OCI-LY1 (cell line): ENCODE results near the gene TSTD1.

Experiments
- H2AFZ ChIP-seq: fragments of 200-600 bp; sonication (generic), shearing (Covaris generic); 2 replicates; pipeline ENCODE4 v1.6.0; 2014; ENCODE audit warnings: antibody characterized with exemption, mild to moderate bottlenecking, low read length
- H3F3A ChIP-seq: fragments of 200-600 bp; sonication (generic), shearing (Covaris generic); 2 replicates; pipeline ENCODE4 v1.6.0; 2014; ENCODE audit warnings: mild to moderate bottlenecking, antibody characterized with exemption, low read length, moderate library complexity; ENCODE audit not compliant: insufficient read depth
- H3K27ac ChIP-seq: fragments of 200-600 bp; sonication (generic); 2 replicates; pipeline ENCODE4 v1.5.1; 2014; ENCODE audit warnings: low read length, mixed run types, mild to moderate bottlenecking, low read depth; ENCODE audit not compliant: poor library complexity, severe bottlenecking
- H3K27me3 ChIP-seq: fragments of 200-600 bp; sonication (generic); 2 replicates; pipeline ENCODE4 v1.6.0; 2014; ENCODE audit warnings: antibody characterized with exemption, mild to moderate bottlenecking, low read length, moderate library complexity; ENCODE audit not compliant: insufficient read depth
- H3K36me3 ChIP-seq: fragments of 200-600 bp; sonication (generic); 2 replicates; pipeline ENCODE4 v1.6.1; 2014; ENCODE audit warnings: mild to moderate bottlenecking, antibody characterized with exemption, low read length, moderate library complexity, mixed read lengths; ENCODE audit not compliant: insufficient read depth
- H3K4me1 ChIP-seq: fragments of 200-600 bp; sonication (generic); 2 replicates; pipeline ENCODE4 v1.5.1; 2014; ENCODE audit warnings: mild to moderate bottlenecking, low read length, moderate library complexity; ENCODE audit not compliant: insufficient read depth, severe bottlenecking
- H3K4me2 ChIP-seq: fragments of 200-600 bp; sonication (generic), shearing (Covaris generic); 2 replicates; pipeline ENCODE4 v1.6.1; 2014; ENCODE audit warnings: low read length
- H3K4me3 ChIP-seq: fragments of 200-600 bp; sonication (generic); 2 replicates; pipeline ENCODE4 v1.5.1; 2014; ENCODE audit warnings: low read length, low read depth, mild to moderate bottlenecking, mixed read lengths; ENCODE audit not compliant: poor library complexity, severe bottlenecking
- H3K79me2 ChIP-seq: fragments of 200-600 bp; shearing (Covaris generic); 2 replicates; pipeline ENCODE4 v1.6.1; 2016; ENCODE audit warnings: mixed run types, low read length, mixed read lengths; ENCODE audit not compliant: insufficient read depth
- H3K9ac ChIP-seq: fragments of 200-600 bp; sonication (generic), shearing (Covaris generic); 2 replicates; pipeline ENCODE4 v1.6.1; 2014; ENCODE audit warnings: mild to moderate bottlenecking, low read length, mixed read lengths
- H3K9me2 ChIP-seq: fragments of 200-600 bp; sonication (generic), shearing (Covaris generic); 2 replicates; pipeline ENCODE4 v1.6.1; 2014; ENCODE audit warnings: low read depth, mild to moderate bottlenecking, low read length, mixed read lengths
- H3K9me3 ChIP-seq: fragments of 200-600 bp; shearing (Covaris generic); 2 replicates; pipeline ENCODE4 v1.6.1; 2014; ENCODE audit warnings: low read length, mixed read lengths
- H4K20me1 ChIP-seq: fragments of 200-600 bp; sonication (generic), shearing (Covaris generic); 2 replicates; pipeline ENCODE4 v1.6.0; 2016; ENCODE audit warnings: mild to moderate bottlenecking, low read length; ENCODE audit not compliant: insufficient read depth
- CTCF ChIP-seq: fragments of 200-600 bp; sonication (generic), shearing (Covaris generic); IDR thresholded peaks from 2 replicates; pipeline ENCODE4 v1.5.1; 2017; ENCODE audit warnings: mild to moderate bottlenecking, antibody characterized with exemption, low read length, moderate library complexity, mixed read lengths
- EZH2 ChIP-seq: fragments of 200-600 bp; sonication (generic), shearing (Covaris generic); IDR thresholded peaks from 2 replicates; pipeline ENCODE4 v1.8.0; 2017; ENCODE audit warnings: borderline replicate concordance, mixed run types, mild to moderate bottlenecking, antibody characterized with exemption, low read length, moderate library complexity, mixed read lengths

TSTD1 gene

GRCh38 chr1:161084597-161084988 lies 45.8 kb upstream of the TSTD1 start:
- Histone ChIP-seq H3K4me2 (no peak overlapping the region), H3K4me3 (no peak overlapping the region), H3K79me2 (no peaks in the 10 kb centered on the region), H3K9me3 (no peaks in the 10 kb centered on the region), H3K36me3 (no peaks in the 10 kb centered on the region), H3K9ac (no peak overlapping the region), H3K27ac (no peak overlapping the region), H3K9me2 (no peaks in the 10 kb centered on the region), H3K4me1 (no peaks in the 10 kb centered on the region), H3F3A (no peaks in the 10 kb centered on the region), H2AFZ (no peak overlapping the region), H3K27me3 (no peaks in the 10 kb centered on the region; the same call in 1 of the 2 replicates), H4K20me1 (no peaks in the 10 kb centered on the region)
- TF ChIP-seq EZH2 (no peak), CTCF (no peak)

DNA sequence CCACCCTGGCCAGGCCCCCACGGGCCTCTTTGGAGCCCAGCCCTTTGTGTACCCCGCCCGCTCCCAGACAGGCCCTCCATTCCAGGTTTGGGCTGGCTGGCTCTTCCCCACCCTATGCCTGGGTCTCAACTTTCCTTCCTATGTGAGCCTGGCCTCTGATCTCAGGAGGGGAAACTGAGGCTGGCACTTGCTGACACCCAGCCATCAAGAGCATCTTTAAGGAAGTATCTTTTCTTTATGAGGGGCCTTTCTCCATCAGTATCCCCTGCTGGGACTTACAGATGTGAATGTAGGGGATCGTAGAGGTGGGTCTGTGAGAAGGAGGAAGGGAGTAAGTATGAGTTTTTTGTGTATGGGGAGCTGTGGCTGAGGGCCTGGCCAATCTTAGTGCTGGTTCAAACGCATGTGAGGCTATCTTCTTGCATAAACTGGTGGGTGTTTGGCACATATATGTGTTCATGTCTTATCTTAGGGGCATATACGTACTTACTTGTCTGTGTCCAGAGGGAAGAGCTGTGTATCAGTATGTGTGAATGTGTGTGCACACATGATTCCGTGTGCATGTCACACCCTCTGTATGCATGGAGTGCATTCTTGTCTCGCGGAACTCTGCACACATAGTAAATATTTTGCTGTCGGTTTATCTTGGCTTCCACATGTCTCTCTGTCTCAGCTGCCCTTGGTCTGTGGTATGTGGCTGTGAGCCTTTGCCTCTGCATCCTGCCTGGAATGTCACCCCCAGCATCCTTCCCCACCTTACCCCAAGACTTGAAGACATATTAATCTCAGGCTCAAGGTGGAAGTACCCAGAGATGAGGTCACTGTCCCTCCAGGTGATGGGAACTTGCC lies 45.2 kb upstream of the TSTD1 start:
- H3K4me1 ChIP-seq, result no peaks in the 10 kb centered on the region
- no peaks in the 10 kb centered on the region; the same call in 1 of the 2 replicates for H3K27me3 ChIP-seq
- no peaks in the 10 kb centered on the region for H4K20me1 ChIP-seq
- no peak overlapping the region for H3K4me2 ChIP-seq
- H3K4me3 ChIP-seq, result no peak overlapping the region
- TF ChIP-seq EZH2 (no peak), CTCF (no peak)
- H3K79me2 ChIP-seq, result no peaks in the 10 kb centered on the region
- H3K9ac ChIP-seq, result no peak overlapping the region
- no peak overlapping the region for H2AFZ ChIP-seq
- H3K9me3 ChIP-seq, result no peaks in the 10 kb centered on the region
- H3K9me2 ChIP-seq, result no peaks in the 10 kb centered on the region
- H3K36me3 ChIP-seq, result no peaks in the 10 kb centered on the region
- no peaks in the 10 kb centered on the region for H3F3A ChIP-seq
- H3K27ac ChIP-seq, result no peak overlapping the region

DNA sequence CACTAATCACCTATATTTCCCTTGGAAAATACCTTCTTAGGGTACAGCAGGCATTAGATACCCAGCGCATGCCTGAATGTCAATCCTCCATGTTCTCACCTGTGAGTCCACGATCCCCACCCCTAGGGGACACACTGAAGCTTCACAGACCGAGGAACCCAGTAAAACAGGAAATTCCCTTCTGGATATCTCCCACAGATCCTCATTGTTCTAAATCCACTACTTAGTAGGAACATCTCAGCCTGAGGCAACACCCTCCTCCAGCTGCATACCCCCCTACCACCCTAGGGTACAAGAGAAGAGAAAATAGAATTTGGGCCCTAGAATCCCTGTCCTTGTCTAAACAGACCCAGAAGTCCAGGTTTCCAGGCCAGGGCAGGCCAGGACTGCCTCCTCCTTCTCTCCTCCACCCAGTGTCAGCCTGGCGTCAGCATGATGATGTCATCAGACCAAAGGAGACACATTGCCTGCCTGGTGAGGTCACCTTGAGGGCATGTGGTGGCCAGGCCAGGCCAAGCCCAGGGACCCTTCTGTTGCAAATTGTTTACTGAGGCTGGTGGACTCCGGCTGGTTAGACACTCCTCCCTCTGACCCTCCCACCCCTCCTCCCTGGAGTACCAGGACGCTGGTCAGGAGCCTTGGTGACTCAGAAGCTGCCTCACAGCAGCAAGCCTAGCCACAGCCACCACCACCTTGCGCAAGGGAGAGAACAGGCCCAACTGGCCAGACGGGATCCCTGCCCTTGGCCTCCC lies 44.4 kb upstream of the TSTD1 start:
- no peaks in the 10 kb centered on the region for H3K9me2 ChIP-seq
- TF ChIP-seq EZH2 (no peak), CTCF (no peak)
- no peaks in the 10 kb centered on the region for H3K9me3 ChIP-seq
- H3K9ac ChIP-seq, result no peak overlapping the region
- no peak overlapping the region for H2AFZ ChIP-seq
- H3K4me2 ChIP-seq, result no peak overlapping the region
- no peak overlapping the region for H3K4me3 ChIP-seq
- H3F3A ChIP-seq, result no peaks in the 10 kb centered on the region
- H3K4me1 ChIP-seq, result no peaks in the 10 kb centered on the region
- H3K36me3 ChIP-seq, result no peaks in the 10 kb centered on the region
- H3K79me2 ChIP-seq, result no peaks in the 10 kb centered on the region
- no peaks in the 10 kb centered on the region; the same call in 1 of the 2 replicates for H3K27me3 ChIP-seq
- no peak overlapping the region for H3K27ac ChIP-seq
- H4K20me1 ChIP-seq, result no peaks in the 10 kb centered on the region
